ENCODE measurements around the gene EXTL1. TPM values are rescaled to one million over a fixed set of nuclear protein-coding genes. Genes with fewer than 3 reads are reported as not detected.

EXTL1 gene
- total and polyA plus RNA-seq, 10 of the 15 experiments (the other 5 are each of a cell fraction or from before 2014, with no cell fraction given) = not detected

- TF ChIP-seq SPI1 (IDR thresholded peaks at IDR 0.05; ENCODE audit: borderline replicate concordance, insufficient read depth, low read depth, low read length) (peak; percentile 50; the same call in 1 of the 2 replicates), RELB (IDR thresholded peaks at IDR 0.05; ENCODE audit: low read depth) (peak; percentile 56), EZH2 (IDR thresholded peaks at IDR 0.05; ENCODE audit: borderline replicate concordance, control insufficient read depth, low read depth, low read length) (no peak), CUX1 (IDR thresholded peaks at IDR 0.05; ENCODE audit: insufficient replicate concordance, low read depth, low read length) (peak; percentile 13), SMC3 (IDR thresholded peaks at IDR 0.05; ENCODE audit: borderline replicate concordance, low read length) (peak; percentile 100), NFIC (IDR thresholded peaks at IDR 0.05; ENCODE audit: low read depth, low read length) (peak; percentile 40; the same call in 1 of the 2 replicates), HDGF (IDR thresholded peaks at IDR 0.05) (no peak), ZNF622 (IDR thresholded peaks at IDR 0.05) (no peak), NBN (IDR thresholded peaks at IDR 0.05) (peak; percentile 97), RAD21 (IDR thresholded peaks at IDR 0.05; ENCODE audit: insufficient read depth, low read depth, low read length) (peak; percentile 96)
- TF ChIP-seq, protein P1, sequence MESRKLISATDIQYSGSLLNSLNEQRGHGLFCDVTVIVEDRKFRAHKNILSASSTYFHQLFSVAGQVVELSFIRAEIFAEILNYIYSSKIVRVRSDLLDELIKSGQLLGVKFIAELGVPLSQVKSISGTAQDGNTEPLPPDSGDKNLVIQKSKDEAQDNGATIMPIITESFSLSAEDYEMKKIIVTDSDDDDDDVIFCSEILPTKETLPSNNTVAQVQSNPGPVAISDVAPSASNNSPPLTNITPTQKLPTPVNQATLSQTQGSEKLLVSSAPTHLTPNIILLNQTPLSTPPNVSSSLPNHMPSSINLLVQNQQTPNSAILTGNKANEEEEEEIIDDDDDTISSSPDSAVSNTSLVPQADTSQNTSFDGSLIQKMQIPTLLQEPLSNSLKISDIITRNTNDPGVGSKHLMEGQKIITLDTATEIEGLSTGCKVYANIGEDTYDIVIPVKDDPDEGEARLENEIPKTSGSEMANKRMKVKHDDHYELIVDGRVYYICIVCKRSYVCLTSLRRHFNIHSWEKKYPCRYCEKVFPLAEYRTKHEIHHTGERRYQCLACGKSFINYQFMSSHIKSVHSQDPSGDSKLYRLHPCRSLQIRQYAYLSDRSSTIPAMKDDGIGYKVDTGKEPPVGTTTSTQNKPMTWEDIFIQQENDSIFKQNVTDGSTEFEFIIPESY (IDR thresholded peaks at IDR 0.05) = no peak
- TF ChIP-seq, protein P2, sequence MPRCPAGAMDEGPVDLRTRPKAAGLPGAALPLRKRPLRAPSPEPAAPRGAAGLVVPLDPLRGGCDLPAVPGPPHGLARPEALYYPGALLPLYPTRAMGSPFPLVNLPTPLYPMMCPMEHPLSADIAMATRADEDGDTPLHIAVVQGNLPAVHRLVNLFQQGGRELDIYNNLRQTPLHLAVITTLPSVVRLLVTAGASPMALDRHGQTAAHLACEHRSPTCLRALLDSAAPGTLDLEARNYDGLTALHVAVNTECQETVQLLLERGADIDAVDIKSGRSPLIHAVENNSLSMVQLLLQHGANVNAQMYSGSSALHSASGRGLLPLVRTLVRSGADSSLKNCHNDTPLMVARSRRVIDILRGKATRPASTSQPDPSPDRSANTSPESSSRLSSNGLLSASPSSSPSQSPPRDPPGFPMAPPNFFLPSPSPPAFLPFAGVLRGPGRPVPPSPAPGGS (IDR thresholded peaks at IDR 0.05; ENCODE audit: borderline replicate concordance, insufficient read depth, low read depth, low read length, poor library complexity, severe bottlenecking) = no peak
- TF ChIP-seq, protein P3, sequence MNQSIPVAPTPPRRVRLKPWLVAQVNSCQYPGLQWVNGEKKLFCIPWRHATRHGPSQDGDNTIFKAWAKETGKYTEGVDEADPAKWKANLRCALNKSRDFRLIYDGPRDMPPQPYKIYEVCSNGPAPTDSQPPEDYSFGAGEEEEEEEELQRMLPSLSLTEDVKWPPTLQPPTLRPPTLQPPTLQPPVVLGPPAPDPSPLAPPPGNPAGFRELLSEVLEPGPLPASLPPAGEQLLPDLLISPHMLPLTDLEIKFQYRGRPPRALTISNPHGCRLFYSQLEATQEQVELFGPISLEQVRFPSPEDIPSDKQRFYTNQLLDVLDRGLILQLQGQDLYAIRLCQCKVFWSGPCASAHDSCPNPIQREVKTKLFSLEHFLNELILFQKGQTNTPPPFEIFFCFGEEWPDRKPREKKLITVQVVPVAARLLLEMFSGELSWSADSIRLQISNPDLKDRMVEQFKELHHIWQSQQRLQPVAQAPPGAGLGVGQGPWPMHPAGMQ (IDR thresholded peaks at IDR 0.05; ENCODE audit: borderline replicate concordance) = no peak; the same call in 1 of the 2 replicates
Observed at GRCh38 chr1:25997828-25998761, 23.5 kb upstream of the EXTL1 start, which contains the start of gene PAFAH2 (continued).

Data from GM12878 (cell line).